HepG2 (cell line): ENCODE results near the gene KCNH6. TPM values are rescaled to one million over a fixed set of nuclear protein-coding genes. Genes with fewer than 3 reads are reported as not detected.

Experiments
- AGO2 ChIP-seq: fragments of 200-400 bp; formaldehyde crosslinking; optimal IDR thresholded peaks from 2 replicates; pipeline ENCODE3; 2017; ENCODE audit warnings: mild to moderate bottlenecking, low read depth, low read length, moderate library complexity
- ATF1 ChIP-seq: IDR thresholded peaks from 2 replicates; pipeline ENCODE4 v1.6.1; 2016; ENCODE audit warnings: mild to moderate bottlenecking, control low read depth
- CBFB ChIP-seq: sonication (generic); formaldehyde crosslinking; IDR thresholded peaks from 2 replicates; pipeline ENCODE4 v1.4.0; 2020; ENCODE audit warnings: missing genetic modification reagents
- CBX5 ChIP-seq: sonication (generic); formaldehyde crosslinking; IDR thresholded peaks from 2 replicates; pipeline ENCODE4 v1.4.0; 2020; ENCODE audit warnings: missing genetic modification reagents, borderline replicate concordance
- ESRRA ChIP-seq: sonication (generic); formaldehyde crosslinking; IDR thresholded peaks from 2 replicates; pipeline ENCODE4 v1.5.1; 2020; ENCODE audit warnings: mild to moderate bottlenecking, low read depth, missing genetic modification reagents
- GABPA ChIP-seq, 2 experiments: IDR thresholded peaks; 2 replicates each; pipeline ENCODE4 v1.6.1; 2011 to 2016; ENCODE audit warnings: low read depth in 2 of 2, low read length in 1 of 2, missing biosample characterization in 1 of 2, missing genetic modification characterization in 1 of 2
- GABPB1 ChIP-seq: IDR thresholded peaks from 2 replicates; pipeline ENCODE4 v1.6.1; 2016; ENCODE audit warnings: mild to moderate bottlenecking, missing genetic modification reagents, moderate library complexity, missing compliant biosample characterization
- HNRNPUL1 ChIP-seq: fragments of 200-400 bp; formaldehyde crosslinking; IDR thresholded peaks from 2 replicates; pipeline ENCODE4 v1.6.1; 2017; ENCODE audit warnings: low read depth, mild to moderate bottlenecking, low read length, moderate library complexity
- KDM3A ChIP-seq: IDR thresholded peaks from 2 replicates; pipeline ENCODE4 v1.6.1; 2018; ENCODE audit warnings: low read depth, missing compliant biosample characterization
- MAFF ChIP-seq: IDR thresholded peaks from 2 replicates; pipeline ENCODE4 v1.6.1; 2011; ENCODE audit warnings: low read depth, low read length, improper control_type of control experiment
- NBN ChIP-seq: fragments of 450-650 bp; conservative IDR thresholded peaks from 2 replicates; pipeline ENCODE4 v1.6.1; 2017
- NR2F6 ChIP-seq, 2 experiments: IDR thresholded peaks; 2 replicates each; pipeline ENCODE4 v1.6.1; 2016; ENCODE audit warnings: antibody characterized with exemption in 1 of 2, mild to moderate bottlenecking in 1 of 2
- PAX8 ChIP-seq: sonication (generic); formaldehyde crosslinking; IDR thresholded peaks from 2 replicates; pipeline ENCODE4 v1.8.0; 2022; ENCODE audit warnings: mild to moderate bottlenecking, missing genetic modification reagents, borderline replicate concordance
- POGZ ChIP-seq: sonication (generic); formaldehyde crosslinking; IDR thresholded peaks from 2 replicates; pipeline ENCODE4 v1.4.0; 2020; ENCODE audit warnings: mild to moderate bottlenecking, missing genetic modification reagents
- SALL1 ChIP-seq: sonication (generic); formaldehyde crosslinking; IDR thresholded peaks from 2 replicates; pipeline ENCODE4 v1.8.0; 2022; ENCODE audit warnings: mild to moderate bottlenecking, missing genetic modification reagents
- SMAD3 ChIP-seq: sonication (generic); formaldehyde crosslinking; IDR thresholded peaks from 2 replicates; pipeline ENCODE4 v1.4.0; 2020; ENCODE audit warnings: missing genetic modification reagents
- SMC3 ChIP-seq: IDR thresholded peaks from 2 replicates; pipeline ENCODE4 v1.6.1; 2011; ENCODE audit warnings: low read length, improper control_type of control experiment
- SNAI1 ChIP-seq: sonication (generic); formaldehyde crosslinking; IDR thresholded peaks from 2 replicates; pipeline ENCODE4 v1.5.0; 2020; ENCODE audit warnings: mild to moderate bottlenecking, missing genetic modification reagents, borderline replicate concordance
- TBX3 ChIP-seq: fragments of 450-650 bp; IDR thresholded peaks from 2 replicates; pipeline ENCODE4 v1.6.1; 2017; ENCODE audit warnings: antibody characterized with exemption, mild to moderate bottlenecking, inconsistent platforms, borderline replicate concordance
- ZNF644 ChIP-seq: IDR thresholded peaks from 2 replicates; pipeline ENCODE4 v1.6.1; 2016; ENCODE audit warnings: low read depth
- ZNF7 ChIP-seq: IDR thresholded peaks from 2 replicates; pipeline ENCODE4 v1.6.1; 2016; ENCODE audit warnings: missing biosample characterization, missing genetic modification reagents
- polyA plus RNA-seq, 8 experiments: library from polyadenylated mRNA; depleted of rRNA in 3 of 8; stranded (reverse) in 7 of 8; unstranded in 1 of 8; fragments of >200 nt; fragmentation: Illumina TruSeq in 4 of 8; extraction: Trizol in 4 of 8; gene quantifications; 2 replicates each; pipeline versions ENCODE4 v1.2.1 to v1.2.3, GENCODE V29; 2011 to 2016; ENCODE audit warnings: low read depth in 4 of 8, missing spikeins in 1 of 8, mixed read lengths in 1 of 8; ENCODE audit not compliant: insufficient read depth in 1 of 8
- total RNA-seq, 5 experiments: library from RNA; depleted of rRNA; stranded (reverse); fragments of >200 nt; fragmentation: Illumina TruSeq; extraction: Trizol; gene quantifications; 2 replicates each; pipeline ENCODE4 v1.2.3, GENCODE V29; 2016; ENCODE audit warnings: low read depth in 1 of 5
- TF ChIP-seq, protein P1 (sequence below): sonication (generic); formaldehyde crosslinking; IDR thresholded peaks from 2 replicates; pipeline ENCODE4 v1.8.0; 2022; ENCODE audit warnings: missing genetic modification reagents, mild to moderate bottlenecking, inconsistent platforms, borderline replicate concordance
- TF ChIP-seq, protein P2 (sequence below): sonication (generic); formaldehyde crosslinking; IDR thresholded peaks from 2 replicates; pipeline ENCODE4 v1.4.0; 2020; ENCODE audit warnings: missing genetic modification reagents, low read depth, mild to moderate bottlenecking, borderline replicate concordance
- TF ChIP-seq, protein P3 (sequence below): fragments of 450-650 bp; IDR thresholded peaks from 2 replicates; pipeline ENCODE4 v1.6.1; 2016
- TF ChIP-seq, protein P4 (sequence below): conservative IDR thresholded peaks from 2 replicates; pipeline ENCODE4 v1.6.1; 2018; ENCODE audit warnings: missing genetic modification reagents

The KCNH6 gene
- total and polyA plus RNA-seq, 2 of the 13 experiments (the other 11 are each of a cell fraction or from before 2014, with no cell fraction given): 0.05 to 0.18 TPM

DNA sequence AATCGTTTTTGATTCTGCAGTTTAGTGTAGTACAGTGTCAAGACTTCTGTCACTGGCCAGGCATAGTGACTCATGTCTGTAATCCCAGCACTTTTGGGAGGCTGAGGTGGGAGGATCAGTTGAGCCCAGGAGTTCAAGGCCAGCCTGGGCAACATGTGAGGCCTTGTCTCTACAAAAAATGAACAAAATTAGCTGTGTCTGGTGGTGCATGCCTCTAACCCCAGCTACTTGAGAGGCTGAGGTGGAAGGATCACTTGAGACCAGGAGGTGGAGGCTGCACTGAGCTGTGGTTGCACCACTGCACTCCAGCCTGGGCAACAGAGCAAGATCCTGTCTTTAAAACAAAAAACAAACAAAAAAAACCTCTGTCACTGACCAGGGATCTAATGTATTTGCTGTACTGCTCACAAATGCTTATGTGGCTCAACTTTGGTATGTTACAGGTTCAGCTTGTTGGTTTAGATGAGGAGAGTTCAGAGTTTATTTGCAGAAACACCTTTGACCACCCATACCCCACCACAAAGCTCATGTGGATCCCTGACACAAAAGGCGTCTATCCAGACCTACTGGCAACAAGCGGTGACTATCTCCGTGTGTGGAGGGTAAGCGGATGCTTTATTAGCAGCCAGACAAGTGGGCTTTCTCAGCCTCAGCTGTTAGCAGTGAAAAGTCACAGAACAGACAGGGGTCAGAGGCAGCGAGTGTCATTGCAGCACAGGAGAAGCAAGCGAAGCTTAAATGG, 55.0 kb downstream of the KCNH6 start (continued):
- TF ChIP-seq, protein P1, sequence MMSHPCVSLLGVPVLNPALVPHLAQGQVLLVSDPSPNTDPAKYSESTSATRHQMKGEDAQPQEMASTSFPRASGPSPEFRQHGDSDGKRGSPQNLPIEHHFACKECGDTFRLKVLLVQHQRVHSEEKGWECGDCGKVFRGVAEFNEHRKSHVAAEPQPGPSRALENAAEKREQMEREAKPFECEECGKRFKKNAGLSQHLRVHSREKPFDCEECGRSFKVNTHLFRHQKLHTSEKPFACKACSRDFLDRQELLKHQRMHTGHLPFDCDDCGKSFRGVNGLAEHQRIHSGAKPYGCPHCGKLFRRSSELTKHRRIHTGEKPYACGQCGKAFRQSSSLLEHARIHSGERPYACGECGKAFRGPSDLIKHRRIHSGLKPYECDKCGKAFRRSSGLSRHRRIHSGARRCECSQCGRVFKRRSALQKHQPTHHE: peak; percentile 57; the same call in 1 of the 2 replicates
- TF ChIP-seq, protein P2, sequence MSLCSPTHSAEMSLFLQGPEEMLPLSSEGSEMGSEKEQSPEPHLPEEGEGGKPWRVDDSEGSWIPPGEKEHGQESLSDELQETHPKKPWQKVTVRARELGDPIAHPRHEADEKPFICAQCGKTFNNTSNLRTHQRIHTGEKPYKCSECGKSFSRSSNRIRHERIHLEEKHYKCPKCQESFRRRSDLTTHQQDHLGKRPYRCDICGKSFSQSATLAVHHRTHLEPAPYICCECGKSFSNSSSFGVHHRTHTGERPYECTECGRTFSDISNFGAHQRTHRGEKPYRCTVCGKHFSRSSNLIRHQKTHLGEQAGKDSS (CRISPR knock-in tag): peak; percentile 54
- peak; percentile 88 for TF ChIP-seq ESRRA
- TF ChIP-seq PAX8 (CRISPR knock-in tag): 0 out of 2 replicates have a peak, but pooled peaks have one; percentile 73
- peak; percentile 70 for TF ChIP-seq ZNF644
- peak; percentile 53; the same call in 1 of the 2 replicates for TF ChIP-seq SMAD3 (CRISPR knock-in tag)
- no peak for TF ChIP-seq GABPA (IDR thresholded peaks at IDR 0.05; ENCODE audit: low read depth, low read length)
- TF ChIP-seq GABPA (CRISPR knock-in tag; IDR thresholded peaks at IDR 0.05; ENCODE audit: low read depth): peak; percentile 55
- TF ChIP-seq ATF1 (CRISPR knock-in tag): 0 out of 2 replicates have a peak, but pooled peaks have one; percentile 57
- TF ChIP-seq TBX3: peak; percentile 99
- peak; percentile 90; the same call in 1 of the 2 replicates for TF ChIP-seq SNAI1 (CRISPR knock-in tag)
- TF ChIP-seq SALL1: peak; percentile 84
- TF ChIP-seq NBN: 0 out of 2 replicates have a peak, but pooled peaks have one; percentile 18
- peak; percentile 74 for TF ChIP-seq MAFF
- TF ChIP-seq NR2F6 (IDR thresholded peaks at IDR 0.05): peak; percentile 85
- peak; percentile 67 for TF ChIP-seq NR2F6 (CRISPR knock-in tag; IDR thresholded peaks at IDR 0.05)
- peak; percentile 89 for TF ChIP-seq CBX5 (CRISPR knock-in tag)
- no peak; the same call in 1 of the 2 replicates for TF ChIP-seq SMC3
- TF ChIP-seq HNRNPUL1: no peak
- TF ChIP-seq, protein P3, sequence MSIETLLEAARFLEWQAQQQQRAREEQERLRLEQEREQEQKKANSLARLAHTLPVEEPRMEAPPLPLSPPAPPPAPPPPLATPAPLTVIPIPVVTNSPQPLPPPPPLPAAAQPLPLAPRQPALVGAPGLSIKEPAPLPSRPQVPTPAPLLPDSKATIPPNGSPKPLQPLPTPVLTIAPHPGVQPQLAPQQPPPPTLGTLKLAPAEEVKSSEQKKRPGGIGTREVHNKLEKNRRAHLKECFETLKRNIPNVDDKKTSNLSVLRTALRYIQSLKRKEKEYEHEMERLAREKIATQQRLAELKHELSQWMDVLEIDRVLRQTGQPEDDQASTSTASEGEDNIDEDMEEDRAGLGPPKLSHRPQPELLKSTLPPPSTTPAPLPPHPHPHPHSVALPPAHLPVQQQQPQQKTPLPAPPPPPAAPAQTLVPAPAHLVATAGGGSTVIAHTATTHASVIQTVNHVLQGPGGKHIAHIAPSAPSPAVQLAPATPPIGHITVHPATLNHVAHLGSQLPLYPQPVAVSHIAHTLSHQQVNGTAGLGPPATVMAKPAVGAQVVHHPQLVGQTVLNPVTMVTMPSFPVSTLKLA: peak; percentile 39
- TF ChIP-seq, protein P4, sequence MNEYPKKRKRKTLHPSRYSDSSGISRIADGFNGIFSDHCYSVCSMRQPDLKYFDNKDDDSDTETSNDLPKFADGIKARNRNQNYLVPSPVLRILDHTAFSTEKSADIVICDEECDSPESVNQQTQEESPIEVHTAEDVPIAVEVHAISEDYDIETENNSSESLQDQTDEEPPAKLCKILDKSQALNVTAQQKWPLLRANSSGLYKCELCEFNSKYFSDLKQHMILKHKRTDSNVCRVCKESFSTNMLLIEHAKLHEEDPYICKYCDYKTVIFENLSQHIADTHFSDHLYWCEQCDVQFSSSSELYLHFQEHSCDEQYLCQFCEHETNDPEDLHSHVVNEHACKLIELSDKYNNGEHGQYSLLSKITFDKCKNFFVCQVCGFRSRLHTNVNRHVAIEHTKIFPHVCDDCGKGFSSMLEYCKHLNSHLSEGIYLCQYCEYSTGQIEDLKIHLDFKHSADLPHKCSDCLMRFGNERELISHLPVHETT (CRISPR knock-in tag): peak; percentile 22; the same call in 1 of the 2 replicates
- no peak for TF ChIP-seq AGO2
- TF ChIP-seq POGZ (CRISPR knock-in tag): peak; percentile 97
- 0 out of 2 replicates have a peak, but pooled peaks have one; percentile 29 for TF ChIP-seq ZNF7 (CRISPR knock-in tag)
- 0 out of 2 replicates have a peak, but pooled peaks have one; percentile 16 for TF ChIP-seq GABPB1 (CRISPR knock-in tag)
- peak; percentile 72; the same call in 1 of the 2 replicates for TF ChIP-seq CBFB
- TF ChIP-seq KDM3A (CRISPR knock-in tag): peak; percentile 63
